ENCODE measurements around the gene VSTM4.

VSTM4 gene

GRCh38 chr10:49061667-49062066, 53.7 kb downstream of the VSTM4 start:
- no peaks in the 10 kb centered on the region for H3K4me1 Mint-ChIP-seq (ENCODE audit: low read depth)
- no peaks in the 10 kb centered on the region for H3K36me3 Mint-ChIP-seq
- no peak overlapping the region for H3K27ac Mint-ChIP-seq
- H3K4me3 Mint-ChIP-seq: no peak overlapping the region
- peaks cover 3% of the 10 kb centered on the region for H3K27me3 Mint-ChIP-seq
- peaks cover 21% of the 10 kb centered on the region for H3K9me3 Mint-ChIP-seq (ENCODE audit: low read depth)

- no peak overlapping the region for H3K4me3 Mint-ChIP-seq
- peaks cover 2% of the 10 kb centered on the region for H3K27me3 Mint-ChIP-seq
- no peaks in the 10 kb centered on the region for H3K4me1 Mint-ChIP-seq (ENCODE audit: low read depth)
- H3K27ac Mint-ChIP-seq: no peak overlapping the region
- no peaks in the 10 kb centered on the region for H3K36me3 Mint-ChIP-seq
- H3K9me3 Mint-ChIP-seq (ENCODE audit: low read depth): peaks cover 17% of the 10 kb centered on the region
Measured at GRCh38 chr10:49058463-49059255, 56.7 kb downstream of the VSTM4 start.

- no peaks in the 10 kb centered on the region for H3K36me3 Mint-ChIP-seq
- H3K4me3 Mint-ChIP-seq: no peak overlapping the region
- H3K9me3 Mint-ChIP-seq (ENCODE audit: low read depth): peaks cover 13% of the 10 kb centered on the region
- peaks cover 2% of the 10 kb centered on the region for H3K27me3 Mint-ChIP-seq
- no peak overlapping the region for H3K27ac Mint-ChIP-seq
- H3K4me1 Mint-ChIP-seq (ENCODE audit: low read depth): no peaks in the 10 kb centered on the region
Measured at GRCh38 chr10:49057231-49057880, 58.0 kb downstream of the VSTM4 start.

DNA sequence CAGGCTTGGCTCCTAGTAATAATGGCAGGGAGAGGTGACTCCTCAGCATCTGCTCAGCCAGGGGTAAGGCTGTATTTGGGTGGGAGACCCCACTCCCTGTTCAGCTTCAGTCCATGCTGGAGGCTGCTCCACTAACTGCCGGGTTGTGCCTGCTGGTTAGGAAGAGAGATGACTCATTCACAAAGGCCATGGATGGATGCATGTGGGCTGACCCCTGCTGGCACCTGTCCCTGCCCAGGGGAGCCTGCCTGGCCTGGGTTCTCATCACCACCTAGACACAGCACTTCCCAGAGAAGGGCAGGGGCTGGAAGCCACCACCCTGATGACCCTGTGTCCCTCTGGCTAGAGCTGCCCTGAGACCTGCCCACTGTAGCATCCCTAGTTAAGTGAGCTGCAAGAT, 59.0 kb downstream of the VSTM4 start:
- H3K4me3 Mint-ChIP-seq: no peak overlapping the region
- H3K9me3 Mint-ChIP-seq (ENCODE audit: low read depth): peaks cover 8% of the 10 kb centered on the region
- no peak overlapping the region for H3K27ac Mint-ChIP-seq
- peaks cover 2% of the 10 kb centered on the region for H3K27me3 Mint-ChIP-seq
- no peaks in the 10 kb centered on the region for H3K4me1 Mint-ChIP-seq (ENCODE audit: low read depth)
- no peaks in the 10 kb centered on the region for H3K36me3 Mint-ChIP-seq

- Mint-ChIP-seq H3K4me1 (ENCODE audit: low read depth) (no peaks in the 10 kb centered on the region), H3K9me3 (ENCODE audit: low read depth) (peaks cover 3% of the 10 kb centered on the region), H3K36me3 (no peaks in the 10 kb centered on the region), H3K27me3 (peaks cover 2% of the 10 kb centered on the region), H3K27ac (no peak overlapping the region), H3K4me3 (no peak overlapping the region)
Measured at GRCh38 chr10:49055221-49055849, 60.0 kb downstream of the VSTM4 start.

GRCh38 chr10:49054753-49055152, 60.6 kb downstream of the VSTM4 start:
- H3K36me3 Mint-ChIP-seq: no peaks in the 10 kb centered on the region
- no peak overlapping the region for H3K27ac Mint-ChIP-seq
- H3K4me1 Mint-ChIP-seq (ENCODE audit: low read depth): no peaks in the 10 kb centered on the region
- no peaks in the 10 kb centered on the region for H3K9me3 Mint-ChIP-seq (ENCODE audit: low read depth)
- H3K27me3 Mint-ChIP-seq: peaks cover 2% of the 10 kb centered on the region
- no peak overlapping the region for H3K4me3 Mint-ChIP-seq

DNA sequence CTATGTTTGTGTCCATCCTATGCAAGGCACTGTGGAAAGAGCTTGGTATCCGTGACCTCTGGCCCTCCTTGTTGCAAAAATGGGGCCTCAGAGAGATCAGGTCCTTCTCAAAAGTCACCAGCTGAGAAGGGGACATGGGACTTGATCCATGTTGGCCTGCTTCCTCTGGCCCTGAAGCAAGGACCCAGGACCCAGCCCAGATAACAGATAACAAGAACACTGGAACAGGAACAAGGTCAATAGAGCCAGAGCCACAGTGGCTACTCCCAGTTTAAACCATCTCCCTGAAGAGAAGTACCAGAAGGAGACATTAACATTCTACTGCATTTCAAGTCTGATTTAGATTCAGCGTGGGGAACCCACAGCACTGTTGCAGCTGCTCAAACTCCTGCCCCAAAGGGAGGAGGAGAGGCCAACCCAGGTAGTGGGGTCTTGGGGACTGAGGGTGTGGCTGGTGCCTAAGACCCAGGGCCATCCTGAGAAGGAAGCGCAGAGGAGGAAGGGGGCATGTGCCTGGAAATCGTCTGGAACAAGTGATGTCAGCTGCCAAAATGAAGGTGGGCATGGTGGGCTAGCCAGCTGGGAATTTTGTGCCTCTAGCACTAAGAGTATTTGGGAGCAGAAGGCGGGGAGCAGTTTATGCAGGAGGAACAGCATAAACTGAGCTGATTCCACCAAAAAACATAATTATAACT, 61.2 kb downstream of the VSTM4 start:
- no peaks in the 10 kb centered on the region for H3K4me1 Mint-ChIP-seq (ENCODE audit: low read depth)
- no peak overlapping the region for H3K4me3 Mint-ChIP-seq
- peaks cover 2% of the 10 kb centered on the region for H3K27me3 Mint-ChIP-seq
- no peaks in the 10 kb centered on the region for H3K9me3 Mint-ChIP-seq (ENCODE audit: low read depth)
- no peak overlapping the region for H3K27ac Mint-ChIP-seq
- H3K36me3 Mint-ChIP-seq: no peaks in the 10 kb centered on the region

DNA sequence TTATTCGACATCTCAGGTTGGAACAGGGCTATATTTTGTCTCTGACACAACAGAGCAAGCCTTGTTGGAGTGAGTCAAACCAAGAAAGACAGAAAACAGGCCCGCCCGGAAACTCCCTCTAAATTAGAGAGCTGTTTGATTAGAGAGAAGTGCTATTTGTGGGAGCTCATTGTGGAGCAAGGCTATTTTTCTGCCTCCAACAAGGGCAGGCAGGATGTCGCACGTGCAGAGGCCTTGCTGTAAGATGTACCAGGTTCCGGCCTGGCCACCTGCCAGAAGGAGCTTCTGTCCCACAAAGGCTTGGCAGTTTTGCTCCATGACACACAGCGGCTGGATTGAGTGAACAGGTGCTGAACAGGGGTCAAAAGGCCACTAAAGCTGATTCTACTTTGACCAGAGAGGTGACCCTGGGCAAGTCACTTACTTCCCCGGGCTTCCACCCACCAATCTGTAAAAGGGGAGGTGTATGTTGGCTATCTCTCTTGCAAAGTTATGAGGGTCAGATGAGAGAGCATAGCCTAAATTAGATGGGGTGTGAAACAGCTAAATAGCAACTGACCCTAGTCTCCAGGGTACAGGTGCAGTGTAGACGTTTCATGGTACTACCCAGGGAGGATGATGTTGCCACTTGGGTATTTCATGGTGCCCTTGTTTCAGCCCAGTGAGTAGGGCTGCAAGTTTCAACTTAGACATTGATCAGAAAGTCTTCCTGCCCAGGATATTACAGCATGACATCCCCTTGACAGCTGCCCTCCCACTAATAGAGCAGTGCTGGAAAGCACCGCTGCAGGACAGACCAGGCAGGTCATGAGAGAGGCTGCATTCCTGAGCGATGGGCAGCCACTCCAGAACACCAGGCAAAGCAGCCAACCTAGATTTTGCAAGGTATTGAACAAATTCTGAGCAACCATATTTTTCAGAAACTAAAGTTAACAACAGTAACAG, 62.0 kb downstream of the VSTM4 start:
- no peaks in the 10 kb centered on the region for H3K9me3 Mint-ChIP-seq (ENCODE audit: low read depth)
- no peak overlapping the region for H3K4me3 Mint-ChIP-seq
- no peak overlapping the region for H3K27ac Mint-ChIP-seq
- peaks cover 2% of the 10 kb centered on the region for H3K27me3 Mint-ChIP-seq
- H3K4me1 Mint-ChIP-seq (ENCODE audit: low read depth): no peaks in the 10 kb centered on the region
- no peaks in the 10 kb centered on the region for H3K36me3 Mint-ChIP-seq

GRCh38 chr10:49052069-49052468, 63.3 kb downstream of the VSTM4 start:
- Mint-ChIP-seq H3K36me3 (no peaks in the 10 kb centered on the region), H3K27ac (no peak overlapping the region), H3K4me3 (no peak overlapping the region), H3K9me3 (ENCODE audit: low read depth) (no peaks in the 10 kb centered on the region), H3K4me1 (ENCODE audit: low read depth) (no peaks in the 10 kb centered on the region), H3K27me3 (peaks cover 2% of the 10 kb centered on the region)

- H3K27ac Mint-ChIP-seq: no peak overlapping the region
- H3K27me3 Mint-ChIP-seq: no peaks in the 10 kb centered on the region
- H3K36me3 Mint-ChIP-seq: no peaks in the 10 kb centered on the region
- no peaks in the 10 kb centered on the region for H3K4me1 Mint-ChIP-seq (ENCODE audit: low read depth)
- no peaks in the 10 kb centered on the region for H3K9me3 Mint-ChIP-seq (ENCODE audit: low read depth)
- no peak overlapping the region for H3K4me3 Mint-ChIP-seq
Measured at GRCh38 chr10:49050906-49051305, 64.4 kb downstream of the VSTM4 start.

GRCh38 chr10:49050366-49050765, 65.0 kb downstream of the VSTM4 start:
- H3K27me3 Mint-ChIP-seq: no peaks in the 10 kb centered on the region
- H3K4me1 Mint-ChIP-seq (ENCODE audit: low read depth): no peaks in the 10 kb centered on the region
- H3K9me3 Mint-ChIP-seq (ENCODE audit: low read depth): no peaks in the 10 kb centered on the region
- no peak overlapping the region for H3K4me3 Mint-ChIP-seq
- no peaks in the 10 kb centered on the region for H3K36me3 Mint-ChIP-seq
- no peak overlapping the region for H3K27ac Mint-ChIP-seq

GRCh38 chr10:49049660-49050059, 65.7 kb downstream of the VSTM4 start:
- Mint-ChIP-seq H3K27ac (no peak overlapping the region), H3K9me3 (ENCODE audit: low read depth) (no peaks in the 10 kb centered on the region), H3K27me3 (no peaks in the 10 kb centered on the region), H3K36me3 (no peaks in the 10 kb centered on the region), H3K4me1 (ENCODE audit: low read depth) (no peaks in the 10 kb centered on the region), H3K4me3 (no peak overlapping the region)

GRCh38 chr10:49047128-49047639, 68.1 kb downstream of the VSTM4 start:
- H3K36me3 Mint-ChIP-seq: no peaks in the 10 kb centered on the region
- H3K27me3 Mint-ChIP-seq: no peaks in the 10 kb centered on the region
- H3K27ac Mint-ChIP-seq: no peak overlapping the region
- H3K4me1 Mint-ChIP-seq (ENCODE audit: low read depth): no peaks in the 10 kb centered on the region
- no peaks in the 10 kb centered on the region for H3K9me3 Mint-ChIP-seq (ENCODE audit: low read depth)
- H3K4me3 Mint-ChIP-seq: no peak overlapping the region
